K562 (cell line): ENCODE results near the gene SEZ6L. TPM values are rescaled to one million over a fixed set of nuclear protein-coding genes. Genes with fewer than 3 reads are reported as not detected.

Experiments used
- ATAC-seq: fragments of 200-7000 bp; cut with Tn5 transposase; 3 replicates; pipeline ENCODE4 v1.9.1; 2020; ENCODE audit warnings: moderate library complexity
- BruUV-seq: library from RNA; stranded (reverse); fragments of 400-500 nt; replicated peaks from 2 replicates; lab custom pipeline; 2021; lab: Mats Ljungman, UMichigan
- CTCF ChIA-PET: fragments of 300-600 bp; formaldehyde crosslinking; extraction: SDS; loops from one replicate; lab custom pipeline; 2021; ENCODE audit warnings: low intra/inter-chr PET ratio; lab: Yijun Ruan, JAX
- POLR2A ChIA-PET: fragments of 300-600, 350-650 bp; sonication (Branson Sonifier 250); formaldehyde crosslinking; extraction: SDS; loops from one replicate; lab custom pipeline; 2021; ENCODE audit warnings: antibody characterized with exemption, inconsistent platforms; lab: Yijun Ruan, JAX
- DNase-seq, 4 experiments: peaks; one replicate each; pipeline versions ENCODE4 v3.0.0 to v3.0.0-alpha.2; 2011 to 2018; ENCODE audit warnings: low spot score in 3 of 4, mixed read lengths in 3 of 4; ENCODE audit errors: extremely low read depth in 1 of 4
- FAIRE-seq: peaks from 2 replicates; lab custom pipeline; 2011; peaks lifted over from hg19 to GRCh38; lab: Jason Lieb, UNC
- H2AFZ ChIP-seq: 2 replicates; pipeline ENCODE4 v1.6.0; 2011; ENCODE audit warnings: low read depth, low read length, control low read depth, inconsistent platforms
- H3K27ac ChIP-seq: fragments of 200-600 bp; 3 replicates; pipeline ENCODE4 v1.8.0; 2011; ENCODE audit warnings: low read depth, mild to moderate bottlenecking, control low read depth, inconsistent platforms, low read length, moderate library complexity, mixed read lengths; ENCODE audit errors: extremely low read depth
- H3K27me3 ChIP-seq, 2 experiments: fragments of 300-600 bp in 1 of 2; 2 replicates in 1 of 2; 3 replicates in 1 of 2; pipeline versions ENCODE4 v1.6.0 to v1.8.0; 2011; ENCODE audit warnings: inconsistent platforms in 2 of 2, low read length in 2 of 2, mild to moderate bottlenecking in 1 of 2, mixed read lengths in 1 of 2, moderate library complexity in 1 of 2; ENCODE audit not compliant: control insufficient read depth in 2 of 2, insufficient read depth in 2 of 2
- H3K36me3 ChIP-seq: fragments of 300-600 bp; 3 replicates; pipeline ENCODE4 v1.8.0; 2011; ENCODE audit warnings: mild to moderate bottlenecking, low read length, inconsistent platforms; ENCODE audit not compliant: control insufficient read depth, insufficient read depth
- H3K4me1 ChIP-seq, 2 experiments: fragments of 200-600 bp in 1 of 2; replicated peaks in 1 of 2; 2 replicates in 1 of 2; 3 replicates in 1 of 2; pipeline versions ENCODE4 v1.5.1 to v1.8.0; 2011; ENCODE audit warnings: inconsistent platforms in 2 of 2, low read length in 2 of 2, mild to moderate bottlenecking in 1 of 2, mixed read lengths in 1 of 2, moderate library complexity in 1 of 2; ENCODE audit not compliant: control insufficient read depth in 2 of 2, insufficient read depth in 2 of 2
- H3K4me2 ChIP-seq: 2 replicates; pipeline ENCODE4 v1.6.1; 2011; ENCODE audit warnings: low read length, control low read depth, inconsistent platforms, mixed read lengths; ENCODE audit not compliant: insufficient read depth
- H3K4me3 ChIP-seq: fragments of 200-600 bp; sonication (generic), shearing (Covaris generic); 2 replicates; pipeline ENCODE4 v1.5.1; 2016; ENCODE audit warnings: control low read depth, inconsistent platforms
- H3K79me2 ChIP-seq: fragments of 200-600 bp; 3 replicates; pipeline ENCODE4 v1.8.0; 2011; ENCODE audit warnings: low read length, inconsistent platforms; ENCODE audit not compliant: control insufficient read depth, insufficient read depth
- H3K9ac ChIP-seq, 2 experiments: 2 replicates each; pipeline versions ENCODE4 v1.6.0 to v1.6.1; 2011; ENCODE audit warnings: low read depth in 2 of 2, low read length in 2 of 2, control low read depth in 1 of 2, inconsistent platforms in 1 of 2, mild to moderate bottlenecking in 1 of 2, mixed read lengths in 1 of 2; ENCODE audit not compliant: insufficient read depth in 1 of 2
- H3K9me1 ChIP-seq: one replicate; pipeline ENCODE4 v1.6.0; 2011; ENCODE audit warnings: inconsistent platforms, mild to moderate bottlenecking, low read length, moderate library complexity; ENCODE audit not compliant: control insufficient read depth, insufficient read depth
- H3K9me3 ChIP-seq: replicated peaks from 2 replicates; pipeline ENCODE4 v1.5.1; 2011; ENCODE audit warnings: low read depth, low read length, inconsistent platforms; ENCODE audit not compliant: control insufficient read depth, insufficient read depth
- H4K20me1 ChIP-seq: replicated peaks from 2 replicates; pipeline ENCODE4 v1.6.1; 2011; ENCODE audit warnings: low read length, inconsistent platforms, mixed read lengths; ENCODE audit not compliant: control insufficient read depth, insufficient read depth
- C11orf30 ChIP-seq: fragments of 450-650 bp; IDR thresholded peaks from 2 replicates; pipeline ENCODE4 v1.6.1; 2016; ENCODE audit warnings: low read depth, mild to moderate bottlenecking
- CHD2 ChIP-seq: IDR thresholded peaks from 2 replicates; pipeline ENCODE4 v1.6.1; 2011; ENCODE audit warnings: low read depth, low read length
- CTCF ChIP-seq, 3 experiments: IDR thresholded peaks in 2 of 3; conservative IDR thresholded peaks in 1 of 3; 2 replicates each; pipeline ENCODE4 v1.5.1; 2011 to 2012; ENCODE audit warnings: low read length in 3 of 3, mild to moderate bottlenecking in 3 of 3, control low read depth in 2 of 3, improper control_type of control experiment in 1 of 3, inconsistent platforms in 1 of 3, low read depth in 1 of 3, mixed read lengths in 1 of 3, moderate library complexity in 1 of 3; ENCODE audit not compliant: insufficient read depth in 2 of 3
- GABPA ChIP-seq: fragments of 200-800 bp; sonication (Bioruptor generic); conservative IDR thresholded peaks from 2 replicates; pipeline ENCODE4 v1.6.1; 2016; ENCODE audit warnings: low read depth, missing genetic modification characterization, missing compliant biosample characterization
- JUN ChIP-seq, 2 experiments: sonication (generic) in 1 of 2; formaldehyde crosslinking in 1 of 2; IDR thresholded peaks; 2 replicates each; pipeline versions ENCODE4 v1.6.1 to v1.8.0; 2012 to 2022; ENCODE audit warnings: borderline replicate concordance in 2 of 2, mild to moderate bottlenecking in 2 of 2, improper control_type of control experiment in 1 of 2, low read depth in 1 of 2, low read length in 1 of 2, missing genetic modification reagents in 1 of 2
- MAFF ChIP-seq: IDR thresholded peaks from 2 replicates; pipeline ENCODE4 v1.6.1; 2012; ENCODE audit warnings: low read length, improper control_type of control experiment
- MAFG ChIP-seq: fragments of 450-650 bp; conservative IDR thresholded peaks from 2 replicates; pipeline ENCODE4 v1.6.1; 2016; ENCODE audit warnings: missing genetic modification characterization, missing compliant biosample characterization
- MAFK ChIP-seq: IDR thresholded peaks from 2 replicates; pipeline ENCODE4 v1.6.1; 2011; ENCODE audit warnings: low read length, improper control_type of control experiment
- NFE2 ChIP-seq: IDR thresholded peaks from 2 replicates; pipeline ENCODE4 v1.6.1; 2014; ENCODE audit warnings: antibody characterized with exemption, low read depth
- NRF1 ChIP-seq, 2 experiments: fragments of 450-650 bp; IDR thresholded peaks in 1 of 2; conservative IDR thresholded peaks in 1 of 2; 2 replicates each; pipeline ENCODE4 v1.6.1; 2014; ENCODE audit warnings: mild to moderate bottlenecking in 2 of 2
- TARDBP ChIP-seq: fragments of 450-650 bp; IDR thresholded peaks from 2 replicates; pipeline ENCODE4 v1.6.1; 2016
- ZKSCAN1 ChIP-seq: fragments of 150-350 bp; IDR thresholded peaks from 2 replicates; pipeline ENCODE4 v1.6.1; 2016; ENCODE audit warnings: low read depth, low read length
- ZNF316 ChIP-seq: fragments of 450-650 bp; IDR thresholded peaks from 2 replicates; pipeline ENCODE4 v1.6.1; 2016
- ZNF76 ChIP-seq: fragments of 250-450 bp; sonication (Bioruptor Pico); IDR thresholded peaks from 2 replicates; pipeline ENCODE4 v1.4.0; 2020; ENCODE audit warnings: mild to moderate bottlenecking, moderate library complexity, borderline replicate concordance
- ZNF830 ChIP-seq: fragments of 250-450 bp; sonication (Bioruptor Pico); IDR thresholded peaks from 2 replicates; pipeline ENCODE4 v1.5.0; 2021; ENCODE audit warnings: mild to moderate bottlenecking
- WGBS: fragments of 100-300 bp; shearing (Covaris generic); methylation state at CpG from one replicate; pipeline ENCODE4 v1.1.6; 2016; ENCODE audit warnings: low coverage, mixed read lengths; ENCODE audit not compliant: insufficient coverage; ENCODE audit errors: missing lambda C conversion rate; 5-methylcytosine and 5-hydroxymethylcytosine counted together
- in situ Hi-C: fragments of 300-500 bp; cut with MboI; formaldehyde crosslinking; loops from 4 replicates; pipeline ENCODE4 v1.15.0; 2018; ENCODE audit warnings: inconsistent platforms, mixed read lengths
- intact Hi-C: fragments of 100-400 bp; cut with micrococcal nuclease; formaldehyde crosslinking; loops from 2 replicates; pipeline ENCODE4 v1.14.2; 2022
- polyA plus RNA-seq, 8 experiments: library from polyadenylated mRNA; depleted of rRNA in 4 of 8; stranded (reverse) in 5 of 8; unstranded in 3 of 8; fragments of >200 nt; fragmentation: Nextera tagmentation in 2 of 8; fragmentation: Illumina TruSeq in 1 of 8; extraction: Ambion mirVana in 2 of 8; extraction: Trizol in 1 of 8; gene quantifications; 2 replicates each; pipeline versions ENCODE4 v1.2.1 to v1.2.3, GENCODE V29; 2011 to 2014; ENCODE audit warnings: inconsistent platforms in 1 of 8, missing spikeins in 1 of 8
- total RNA-seq, 7 experiments: library from RNA; depleted of rRNA in 6 of 7; stranded (reverse); fragments of >200 nt in 6 of 7; fragmentation: Illumina TruSeq in 2 of 7; extraction: Trizol in 2 of 7; gene quantifications; 2 replicates each; pipeline versions ENCODE4 v1.2.1 to v1.2.3, GENCODE V29; 2011 to 2021; ENCODE audit warnings: low replicate concordance in 1 of 7
- TF ChIP-seq, protein P1 (sequence below), 2 experiments: fragments of 200-800 bp in 1 of 2; sonication (Bioruptor generic) in 1 of 2; sonication (generic) in 1 of 2; formaldehyde crosslinking in 1 of 2; IDR thresholded peaks in 1 of 2; conservative IDR thresholded peaks in 1 of 2; 2 replicates each; pipeline versions ENCODE4 v1.5.0 to v1.6.1; 2016 to 2020; ENCODE audit warnings: missing compliant biosample characterization in 1 of 2, missing genetic modification characterization in 1 of 2, missing genetic modification reagents in 1 of 2
- TF ChIP-seq, protein P2 (sequence below): sonication (generic); formaldehyde crosslinking; IDR thresholded peaks from 2 replicates; pipeline ENCODE4 v1.9.0; 2022; ENCODE audit warnings: mild to moderate bottlenecking, missing genetic modification reagents

Gene SEZ6L
- total and polyA plus RNA-seq, 9 of the 15 experiments (the other 6 are each of a cell fraction or from before 2014, with no cell fraction given), result not detected

DNA sequence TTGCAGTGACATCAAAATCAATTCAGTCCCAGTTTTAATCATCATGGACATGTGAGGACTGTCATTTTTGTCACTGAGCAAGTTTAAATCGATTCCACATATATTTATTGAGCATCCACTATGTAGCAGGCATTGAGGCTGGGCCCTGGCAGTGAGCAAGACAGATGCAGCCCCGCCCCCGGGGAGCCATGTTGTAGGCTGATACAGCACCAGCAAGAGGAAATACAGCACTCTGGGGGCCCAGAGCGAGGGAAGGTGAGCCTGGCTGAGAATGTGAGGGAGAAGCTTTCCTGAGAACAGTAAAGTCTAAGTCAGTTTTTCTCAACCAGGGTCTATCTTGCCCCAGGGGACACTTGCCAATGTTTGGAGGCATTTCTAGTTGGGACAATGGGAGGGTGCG, 151.2 kb downstream of the SEZ6L start (continued):
- TF ChIP-seq, protein P1, sequence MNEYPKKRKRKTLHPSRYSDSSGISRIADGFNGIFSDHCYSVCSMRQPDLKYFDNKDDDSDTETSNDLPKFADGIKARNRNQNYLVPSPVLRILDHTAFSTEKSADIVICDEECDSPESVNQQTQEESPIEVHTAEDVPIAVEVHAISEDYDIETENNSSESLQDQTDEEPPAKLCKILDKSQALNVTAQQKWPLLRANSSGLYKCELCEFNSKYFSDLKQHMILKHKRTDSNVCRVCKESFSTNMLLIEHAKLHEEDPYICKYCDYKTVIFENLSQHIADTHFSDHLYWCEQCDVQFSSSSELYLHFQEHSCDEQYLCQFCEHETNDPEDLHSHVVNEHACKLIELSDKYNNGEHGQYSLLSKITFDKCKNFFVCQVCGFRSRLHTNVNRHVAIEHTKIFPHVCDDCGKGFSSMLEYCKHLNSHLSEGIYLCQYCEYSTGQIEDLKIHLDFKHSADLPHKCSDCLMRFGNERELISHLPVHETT (CRISPR knock-in tag; conservative IDR thresholded peaks at IDR 0.05 in 1 of 2, IDR thresholded peaks at IDR 0.05 in 1 of 2), result no peak

DNA sequence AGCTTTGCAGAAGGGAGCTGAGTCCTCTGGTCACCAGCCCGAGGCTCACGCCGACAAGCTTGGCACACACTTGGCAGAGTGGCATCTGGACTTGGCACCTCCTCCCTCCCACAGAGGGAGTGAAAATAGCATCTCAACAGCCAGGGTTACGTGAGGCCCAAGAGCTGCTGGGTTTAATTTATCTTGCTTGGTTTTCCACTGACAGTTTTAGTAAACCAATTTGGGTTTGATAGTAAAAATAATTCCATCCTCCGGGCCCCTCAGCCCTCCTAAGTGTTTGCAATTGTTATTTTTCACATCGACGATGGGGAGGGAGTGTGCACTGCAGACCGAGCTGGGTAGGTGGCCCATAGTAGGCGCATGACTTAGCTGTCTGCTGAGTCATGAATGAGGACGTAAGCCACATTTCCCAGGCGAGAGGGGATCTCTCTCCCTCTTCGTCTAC, 152.2 kb downstream of the SEZ6L start:
- no peaks in the 10 kb centered on the region; a peak in 2 of 5 replicates for H3K4me1 ChIP-seq
- no peak overlapping the region for H3K27ac ChIP-seq
- H3K9me3 ChIP-seq, result no peaks in the 10 kb centered on the region
- no peaks in the 10 kb centered on the region for H3K79me2 ChIP-seq
- H3K9ac ChIP-seq, result no peak overlapping the region
- H4K20me1 ChIP-seq, result no peaks in the 10 kb centered on the region
- WGBS, result 1% methylated on average over 10 of the region's 12 CpGs
- peak; percentile 14 to 27 (median 20) for DNase-seq
- ChIA-PET POLR2A (interaction anchor here (0.7 kb wide), 1 partner anchor 15 kb away, joined by 3 read pairs; no protein-coding TSS in a partner anchor), CTCF (no interaction called here)
- FAIRE-seq, result no peak
- H2AFZ ChIP-seq, result no peak overlapping the region
- H3K4me2 ChIP-seq, result peak overlapping the region; percentile 12; the same call in 1 of the 2 replicates
- intact Hi-C loops, result no loop called here
- H3K27me3 ChIP-seq, result no peaks in the 10 kb centered on the region; a peak in 1 of 5 replicates
- no peak overlapping the region for H3K4me3 ChIP-seq
- in situ Hi-C loops, result no loop called here
- no TSS peak for BruUV-seq
- no peaks in the 10 kb centered on the region for H3K9me1 ChIP-seq
- peak; percentile 73 for ATAC-seq
- no peaks in the 10 kb centered on the region for H3K36me3 ChIP-seq
- TF ChIP-seq MAFK (peak; percentile 64; the same call in 1 of the 2 replicates), JUN (IDR thresholded peaks at IDR 0.05; ENCODE audit: borderline replicate concordance, low read depth, low read length) (0 out of 2 replicates have a peak, but pooled peaks have one; percentile 7), JUN (CRISPR knock-in tag; IDR thresholded peaks at IDR 0.05; ENCODE audit: borderline replicate concordance) (no peak), NRF1 (conservative IDR thresholded peaks at IDR 0.05 in 1 of 2, IDR thresholded peaks at IDR 0.05 in 1 of 2) (0 out of 4 replicates have a peak, but pooled peaks have one; percentile 8 to 23), ZKSCAN1 (peak; percentile 90), CHD2 (no peak), GABPA (tag) (no peak), MAFF (peak; percentile 53; the same call in 1 of the 2 replicates), ZNF76 (CRISPR knock-in tag) (no peak), C11orf30 (peak; percentile 76), ZNF316 (peak; percentile 73), CTCF (IDR thresholded peaks at IDR 0.05 in 2 of 3, conservative IDR thresholded peaks at IDR 0.05 in 1 of 3; ENCODE audit: insufficient read depth in 2 of 3, low read depth in 1 of 3, low read length in 3 of 3) (0 out of 6 replicates have a peak, but pooled peaks of 2 of the 3 experiments have one; percentile 3 to 11), MAFG (tag) (peak; percentile 71), TARDBP (no peak), NFE2 (peak; percentile 85), ZNF830 (CRISPR knock-in tag) (no peak)
- TF ChIP-seq, protein P2, sequence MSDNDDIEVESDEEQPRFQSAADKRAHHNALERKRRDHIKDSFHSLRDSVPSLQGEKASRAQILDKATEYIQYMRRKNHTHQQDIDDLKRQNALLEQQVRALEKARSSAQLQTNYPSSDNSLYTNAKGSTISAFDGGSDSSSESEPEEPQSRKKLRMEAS (CRISPR knock-in tag), result no peak
